ENCODE results near the gene JMJD7.

The JMJD7 gene

GRCh38 chr15:41878355-41878699, 50.4 kb downstream of the JMJD7 start:
- Histone ChIP-seq H2AFZ (ENCODE audit: low read length) (no peak overlapping the region), H3K4me2 (ENCODE audit: low read length) (no peak overlapping the region), H3F3A (ENCODE audit: insufficient read depth, low read length) (no peaks in the 10 kb centered on the region), H3K27ac (ENCODE audit: low read depth, low read length, poor library complexity, severe bottlenecking) (no peak overlapping the region), H3K9me3 (ENCODE audit: low read length) (no peaks in the 10 kb centered on the region), H3K4me1 (ENCODE audit: insufficient read depth, low read length, severe bottlenecking) (no peaks in the 10 kb centered on the region), H3K27me3 (ENCODE audit: insufficient read depth, low read length) (peaks cover 7% of the 10 kb centered on the region), H3K9me2 (ENCODE audit: low read depth, low read length) (no peaks in the 10 kb centered on the region), H3K79me2 (ENCODE audit: insufficient read depth, low read length) (no peaks in the 10 kb centered on the region), H3K4me3 (ENCODE audit: low read depth, low read length, poor library complexity, severe bottlenecking) (no peak overlapping the region), H4K20me1 (ENCODE audit: insufficient read depth, low read length) (no peaks in the 10 kb centered on the region), H3K36me3 (ENCODE audit: insufficient read depth, low read length) (no peaks in the 10 kb centered on the region), H3K9ac (ENCODE audit: low read length) (no peak overlapping the region)
- TF ChIP-seq, protein P1, sequence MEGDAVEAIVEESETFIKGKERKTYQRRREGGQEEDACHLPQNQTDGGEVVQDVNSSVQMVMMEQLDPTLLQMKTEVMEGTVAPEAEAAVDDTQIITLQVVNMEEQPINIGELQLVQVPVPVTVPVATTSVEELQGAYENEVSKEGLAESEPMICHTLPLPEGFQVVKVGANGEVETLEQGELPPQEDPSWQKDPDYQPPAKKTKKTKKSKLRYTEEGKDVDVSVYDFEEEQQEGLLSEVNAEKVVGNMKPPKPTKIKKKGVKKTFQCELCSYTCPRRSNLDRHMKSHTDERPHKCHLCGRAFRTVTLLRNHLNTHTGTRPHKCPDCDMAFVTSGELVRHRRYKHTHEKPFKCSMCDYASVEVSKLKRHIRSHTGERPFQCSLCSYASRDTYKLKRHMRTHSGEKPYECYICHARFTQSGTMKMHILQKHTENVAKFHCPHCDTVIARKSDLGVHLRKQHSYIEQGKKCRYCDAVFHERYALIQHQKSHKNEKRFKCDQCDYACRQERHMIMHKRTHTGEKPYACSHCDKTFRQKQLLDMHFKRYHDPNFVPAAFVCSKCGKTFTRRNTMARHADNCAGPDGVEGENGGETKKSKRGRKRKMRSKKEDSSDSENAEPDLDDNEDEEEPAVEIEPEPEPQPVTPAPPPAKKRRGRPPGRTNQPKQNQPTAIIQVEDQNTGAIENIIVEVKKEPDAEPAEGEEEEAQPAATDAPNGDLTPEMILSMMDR (IDR thresholded peaks at IDR 0.05; ENCODE audit: low read length) = no peak
- no peak for TF ChIP-seq EZH2 (IDR thresholded peaks at IDR 0.05; ENCODE audit: borderline replicate concordance, low read length)

GRCh38 chr15:41879321-41879845, 51.5 kb downstream of the JMJD7 start:
- Histone ChIP-seq H3K79me2 (ENCODE audit: insufficient read depth, low read length) (no peaks in the 10 kb centered on the region), H3K4me2 (ENCODE audit: low read length) (no peak overlapping the region), H4K20me1 (ENCODE audit: insufficient read depth, low read length) (no peaks in the 10 kb centered on the region), H3K27ac (ENCODE audit: low read depth, low read length, poor library complexity, severe bottlenecking) (no peak overlapping the region), H3K36me3 (ENCODE audit: insufficient read depth, low read length) (no peaks in the 10 kb centered on the region), H2AFZ (ENCODE audit: low read length) (no peak overlapping the region), H3K27me3 (ENCODE audit: insufficient read depth, low read length) (peaks cover 7% of the 10 kb centered on the region; the same call in 1 of the 2 replicates), H3K9ac (ENCODE audit: low read length) (no peak overlapping the region), H3K4me3 (ENCODE audit: low read depth, low read length, poor library complexity, severe bottlenecking) (no peak overlapping the region), H3K4me1 (ENCODE audit: insufficient read depth, low read length, severe bottlenecking) (no peaks in the 10 kb centered on the region), H3K9me2 (ENCODE audit: low read depth, low read length) (no peaks in the 10 kb centered on the region), H3K9me3 (ENCODE audit: low read length) (no peaks in the 10 kb centered on the region), H3F3A (ENCODE audit: insufficient read depth, low read length) (no peaks in the 10 kb centered on the region)
- no peak for TF ChIP-seq EZH2 (IDR thresholded peaks at IDR 0.05; ENCODE audit: borderline replicate concordance, low read length)
- TF ChIP-seq, protein P1 (IDR thresholded peaks at IDR 0.05; ENCODE audit: low read length) = no peak

- Histone ChIP-seq H4K20me1 (ENCODE audit: insufficient read depth, low read length) (no peaks in the 10 kb centered on the region), H3K79me2 (ENCODE audit: insufficient read depth, low read length) (no peaks in the 10 kb centered on the region), H3K9me2 (ENCODE audit: low read depth, low read length) (no peaks in the 10 kb centered on the region), H3K9ac (ENCODE audit: low read length) (no peak overlapping the region), H3K36me3 (ENCODE audit: insufficient read depth, low read length) (no peaks in the 10 kb centered on the region), H3K27me3 (ENCODE audit: insufficient read depth, low read length) (peaks cover 7% of the 10 kb centered on the region; the same call in 1 of the 2 replicates), H2AFZ (ENCODE audit: low read length) (no peak overlapping the region), H3K4me2 (ENCODE audit: low read length) (no peak overlapping the region), H3K4me1 (ENCODE audit: insufficient read depth, low read length, severe bottlenecking) (no peaks in the 10 kb centered on the region), H3K27ac (ENCODE audit: low read depth, low read length, poor library complexity, severe bottlenecking) (no peak overlapping the region), H3K4me3 (ENCODE audit: low read depth, low read length, poor library complexity, severe bottlenecking) (no peak overlapping the region), H3F3A (ENCODE audit: insufficient read depth, low read length) (no peaks in the 10 kb centered on the region), H3K9me3 (ENCODE audit: low read length) (no peaks in the 10 kb centered on the region)
- TF ChIP-seq, protein P1 (IDR thresholded peaks at IDR 0.05; ENCODE audit: low read length) = no peak
- TF ChIP-seq EZH2 (IDR thresholded peaks at IDR 0.05; ENCODE audit: borderline replicate concordance, low read length) = no peak
Observed at GRCh38 chr15:41880156-41880877, 52.4 kb downstream of the JMJD7 start.
